ENCODE results near the gene CACNA1C. TPM values are rescaled to one million over a fixed set of nuclear protein-coding genes. Genes with fewer than 3 reads are reported as not detected.
A peak's percentile ranks its signal among the peaks of the same experiment; 100 is the strongest.

Gene CACNA1C
- total and polyA plus RNA-seq, 4 donors, result 4.3 to 114 (median 46.3) TPM

DNA sequence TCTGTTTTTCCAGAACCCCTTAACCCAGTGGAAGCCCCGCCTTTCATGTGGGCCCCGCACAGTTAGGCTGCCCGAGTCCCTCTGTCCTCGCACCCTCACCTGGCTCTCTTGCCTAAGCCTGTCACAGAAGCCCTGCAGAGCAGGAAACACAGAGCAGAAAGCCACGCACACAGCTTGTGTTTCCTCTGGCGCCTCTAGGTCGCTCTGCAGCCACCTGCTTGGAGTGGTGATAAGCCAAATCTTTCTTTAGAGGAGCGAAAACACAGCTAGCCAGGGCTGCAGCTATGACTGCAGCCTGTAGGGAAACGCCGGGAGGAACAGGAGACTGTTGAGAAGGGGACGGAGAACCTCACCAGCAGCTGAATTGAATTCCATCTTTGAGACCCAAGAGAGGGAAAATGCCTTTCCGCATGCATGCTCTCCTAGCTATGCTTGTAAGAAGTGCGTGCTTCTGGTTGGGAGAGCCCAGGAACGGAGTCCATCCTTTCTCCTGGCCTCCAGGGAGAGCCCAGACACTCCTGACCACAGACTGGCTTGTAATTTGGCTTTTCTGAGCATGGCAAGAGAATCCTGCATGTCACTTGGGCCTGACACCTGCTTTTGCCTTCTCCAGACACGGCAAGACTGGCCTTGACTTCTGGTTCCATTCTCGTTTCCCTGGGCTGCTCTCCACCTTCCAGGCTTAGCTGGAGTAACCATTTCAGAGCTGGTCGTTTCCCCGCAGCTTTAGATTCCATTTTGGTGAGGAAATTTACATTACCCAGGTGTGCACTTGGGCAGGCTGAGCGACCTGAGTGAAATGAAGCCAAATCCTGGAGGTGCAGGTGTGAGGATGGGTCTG, 301.6 kb downstream of the CACNA1C start:
- H3K9me3 ChIP-seq (ENCODE audit: control insufficient read depth, low read length), result no peaks in the 10 kb centered on the region
- H3K4me3 ChIP-seq (ENCODE audit: low read length in 2 of 2), result no peak overlapping the region
- no peak for ATAC-seq (ENCODE audit: low FRiP score)
- no peaks in the 10 kb centered on the region for H3K36me3 ChIP-seq (ENCODE audit: control insufficient read depth in 1 of 2, insufficient read depth in 2 of 2, low read length in 1 of 2)
- peak overlapping the region in 1 of 2 donors; percentile 4 for H3K27ac ChIP-seq (ENCODE audit: low read depth in 1 of 2, low read length in 2 of 2)
- peaks cover 0 to 3% of the 10 kb centered on the region in 2 donors for H3K4me1 ChIP-seq (ENCODE audit: control insufficient read depth in 1 of 2, insufficient read depth in 2 of 2, low read length in 2 of 2)
- DNase-seq, result no peak
- no peaks in the 10 kb centered on the region for H3K27me3 ChIP-seq (ENCODE audit: control insufficient read depth in 1 of 2, insufficient read depth in 2 of 2, low read length in 1 of 2)
- intact Hi-C loops (cut with DNase I), result no loop called here
- WGBS, 2 donors, result 26 to 31% methylated on average over 19 of the region's 19 CpGs

DNA sequence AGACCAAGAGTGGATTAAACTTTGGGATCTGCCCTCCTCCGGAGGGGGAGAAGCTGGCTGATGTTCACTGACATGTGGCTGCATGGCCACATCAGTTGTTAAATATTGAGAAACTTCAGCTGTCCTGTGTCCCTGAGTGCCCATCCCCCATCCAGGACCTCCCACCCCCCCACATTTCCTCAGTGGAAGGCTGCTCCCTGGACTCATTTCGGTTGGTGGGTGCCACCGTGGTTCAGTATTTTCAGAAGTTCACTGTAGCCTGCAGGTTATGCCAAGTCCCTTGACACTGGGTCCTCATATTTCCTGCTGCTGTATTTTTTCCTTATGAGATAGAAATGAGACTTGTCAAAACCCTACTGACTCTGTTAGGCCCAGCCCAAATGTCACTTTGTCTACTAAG, 302.4 kb downstream of the CACNA1C start:
- DNase-seq, result no peak

DNA sequence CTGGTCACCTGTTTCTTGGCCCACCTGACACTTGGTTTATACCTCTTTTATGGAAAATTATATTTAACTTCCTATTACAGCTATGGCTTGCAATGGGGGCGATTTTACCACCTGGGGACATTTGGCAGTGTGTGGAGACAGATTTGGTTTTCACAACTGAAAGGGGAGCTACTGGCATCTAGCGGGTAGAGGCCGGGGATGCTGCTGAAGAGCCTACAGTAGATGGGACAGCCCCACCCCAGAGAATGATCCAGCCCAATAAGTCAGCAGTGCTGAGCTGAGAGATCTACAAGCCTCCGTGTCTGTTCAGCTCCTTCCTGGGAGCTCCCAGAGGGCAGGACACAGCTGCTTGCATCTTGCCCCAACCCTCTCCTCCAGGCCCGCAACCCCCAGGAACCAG, 302.8 kb downstream of the CACNA1C start:
- WGBS, 2 donors, result 93 to 94% methylated on average over 5 of the region's 5 CpGs
- Histone ChIP-seq H3K27me3 (ENCODE audit: control insufficient read depth in 1 of 2, insufficient read depth in 2 of 2, low read length in 1 of 2) (no peaks in the 10 kb centered on the region), H3K9me3 (ENCODE audit: control insufficient read depth, low read length) (no peaks in the 10 kb centered on the region), H3K4me3 (ENCODE audit: low read length in 2 of 2) (no peak overlapping the region), H3K4me1 (ENCODE audit: control insufficient read depth in 1 of 2, insufficient read depth in 2 of 2, low read length in 2 of 2) (peaks cover 2% of the 10 kb centered on the region in 2 donors), H3K36me3 (ENCODE audit: control insufficient read depth in 1 of 2, insufficient read depth in 2 of 2, low read length in 1 of 2) (no peaks in the 10 kb centered on the region), H3K27ac (ENCODE audit: low read depth in 1 of 2, low read length in 2 of 2) (no peak overlapping the region)
- intact Hi-C loops (cut with DNase I), result no loop called here
- ATAC-seq (ENCODE audit: low FRiP score) (no peak), DNase-seq (no peak)

More for the DNA sequence above, 302.4 kb downstream of the CACNA1C start:
- Histone ChIP-seq H3K4me1 (ENCODE audit: control insufficient read depth in 1 of 2, insufficient read depth in 2 of 2, low read length in 2 of 2) (peaks cover 2% of the 10 kb centered on the region in 2 donors), H3K4me3 (ENCODE audit: low read length in 2 of 2) (no peak overlapping the region), H3K36me3 (ENCODE audit: control insufficient read depth in 1 of 2, insufficient read depth in 2 of 2, low read length in 1 of 2) (no peaks in the 10 kb centered on the region), H3K27ac (ENCODE audit: low read depth in 1 of 2, low read length in 2 of 2) (no peak overlapping the region), H3K27me3 (ENCODE audit: control insufficient read depth in 1 of 2, insufficient read depth in 2 of 2, low read length in 1 of 2) (no peaks in the 10 kb centered on the region), H3K9me3 (ENCODE audit: control insufficient read depth, low read length) (no peaks in the 10 kb centered on the region)
- no peak for ATAC-seq (ENCODE audit: low FRiP score)
- intact Hi-C loops (cut with DNase I), result no loop called here
- 74 to 75% methylated on average over 3 of the region's 3 CpGs for WGBS, 2 donors

DNA sequence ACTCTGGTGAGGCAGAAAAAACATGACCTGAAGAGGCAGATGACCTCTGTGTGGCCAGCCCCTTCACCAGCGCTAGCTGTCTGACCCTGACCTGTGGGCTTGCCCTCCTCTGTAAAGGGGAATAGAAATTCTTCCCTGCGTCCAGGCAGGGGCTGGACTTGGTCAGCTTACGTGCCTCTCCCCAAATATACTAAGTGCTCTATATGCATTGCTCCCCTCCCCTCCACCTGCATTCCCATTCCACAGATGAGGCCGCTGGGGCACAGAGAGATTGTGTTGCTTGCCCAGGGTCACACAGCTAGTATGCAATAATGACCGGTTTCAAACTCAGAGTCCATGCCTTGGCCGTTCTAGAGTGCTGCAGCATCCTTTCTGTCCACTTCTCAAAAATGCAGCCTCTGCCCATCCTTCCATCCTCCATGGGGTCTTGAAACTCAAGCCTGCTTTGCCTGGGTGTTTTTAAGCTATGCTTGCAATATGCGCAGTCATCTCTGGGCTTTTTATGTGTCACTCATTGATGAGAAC, 303.9 kb downstream of the CACNA1C start:
- ATAC-seq (ENCODE audit: low FRiP score) (no peak), DNase-seq (no peak)
- no peak overlapping the region for H3K4me3 ChIP-seq (ENCODE audit: low read length in 2 of 2)
- no peaks in the 10 kb centered on the region for H3K36me3 ChIP-seq (ENCODE audit: control insufficient read depth in 1 of 2, insufficient read depth in 2 of 2, low read length in 1 of 2)
- peaks cover 2% of the 10 kb centered on the region in 2 donors for H3K4me1 ChIP-seq (ENCODE audit: control insufficient read depth in 1 of 2, insufficient read depth in 2 of 2, low read length in 2 of 2)
- no peaks in the 10 kb centered on the region for H3K9me3 ChIP-seq (ENCODE audit: control insufficient read depth, low read length)
- H3K27me3 ChIP-seq (ENCODE audit: control insufficient read depth in 1 of 2, insufficient read depth in 2 of 2, low read length in 1 of 2), result no peaks in the 10 kb centered on the region
- intact Hi-C loops (cut with DNase I), result no loop called here
- H3K27ac ChIP-seq (ENCODE audit: low read depth in 1 of 2, low read length in 2 of 2), result no peak overlapping the region
- 87 to 99% methylated on average over 7 of the region's 7 CpGs for WGBS, 2 donors

DNA sequence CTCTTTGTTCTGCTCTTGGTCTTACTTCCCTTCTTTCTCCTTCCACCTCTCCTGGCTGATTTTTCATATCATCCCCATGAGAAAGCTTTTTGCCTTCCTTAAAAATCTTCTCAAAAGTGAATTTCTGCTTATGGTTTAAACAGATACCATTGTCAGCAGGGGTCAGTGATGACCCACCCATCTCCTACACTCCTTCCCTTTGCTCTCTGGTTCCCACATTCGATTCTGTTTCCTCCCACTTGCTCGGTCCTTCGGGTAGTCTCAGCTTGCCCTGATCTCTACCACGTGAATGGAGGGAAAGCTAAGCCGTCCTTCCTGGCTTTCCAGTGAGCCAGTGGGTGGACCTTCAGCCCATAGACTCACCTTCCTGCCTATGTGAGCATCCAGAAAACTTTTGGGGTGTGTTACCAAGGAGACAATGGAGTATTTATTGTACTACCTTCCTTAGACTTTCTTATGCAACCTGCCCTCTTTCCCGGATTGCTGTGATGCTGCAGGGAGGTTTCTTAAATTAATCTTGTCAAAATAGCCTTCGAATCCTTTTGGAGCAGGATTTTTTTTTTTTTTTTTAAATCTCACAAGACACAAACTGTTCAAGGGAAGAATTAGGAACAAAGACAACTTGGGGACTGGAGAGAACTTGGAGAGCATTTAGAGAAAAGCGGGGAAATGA, 306.3 kb downstream of the CACNA1C start:
- peak; percentile 10 for ATAC-seq (ENCODE audit: low FRiP score)
- 41 to 43% methylated on average over 8 of the region's 8 CpGs for WGBS, 2 donors
- H3K27ac ChIP-seq (ENCODE audit: low read depth in 1 of 2, low read length in 2 of 2), result peak overlapping the region in 1 of 2 donors; percentile 26
- no peak for DNase-seq
- H3K9me3 ChIP-seq (ENCODE audit: control insufficient read depth, low read length), result no peaks in the 10 kb centered on the region
- no peak overlapping the region for H3K4me3 ChIP-seq (ENCODE audit: low read length in 2 of 2)
- H3K4me1 ChIP-seq (ENCODE audit: control insufficient read depth in 1 of 2, insufficient read depth in 2 of 2, low read length in 2 of 2), result peaks cover 2% of the 10 kb centered on the region in 2 donors
- no peaks in the 10 kb centered on the region for H3K27me3 ChIP-seq (ENCODE audit: control insufficient read depth in 1 of 2, insufficient read depth in 2 of 2, low read length in 1 of 2)
- no peaks in the 10 kb centered on the region for H3K36me3 ChIP-seq (ENCODE audit: control insufficient read depth in 1 of 2, insufficient read depth in 2 of 2, low read length in 1 of 2)
- intact Hi-C loops (cut with DNase I), result no loop called here

DNA sequence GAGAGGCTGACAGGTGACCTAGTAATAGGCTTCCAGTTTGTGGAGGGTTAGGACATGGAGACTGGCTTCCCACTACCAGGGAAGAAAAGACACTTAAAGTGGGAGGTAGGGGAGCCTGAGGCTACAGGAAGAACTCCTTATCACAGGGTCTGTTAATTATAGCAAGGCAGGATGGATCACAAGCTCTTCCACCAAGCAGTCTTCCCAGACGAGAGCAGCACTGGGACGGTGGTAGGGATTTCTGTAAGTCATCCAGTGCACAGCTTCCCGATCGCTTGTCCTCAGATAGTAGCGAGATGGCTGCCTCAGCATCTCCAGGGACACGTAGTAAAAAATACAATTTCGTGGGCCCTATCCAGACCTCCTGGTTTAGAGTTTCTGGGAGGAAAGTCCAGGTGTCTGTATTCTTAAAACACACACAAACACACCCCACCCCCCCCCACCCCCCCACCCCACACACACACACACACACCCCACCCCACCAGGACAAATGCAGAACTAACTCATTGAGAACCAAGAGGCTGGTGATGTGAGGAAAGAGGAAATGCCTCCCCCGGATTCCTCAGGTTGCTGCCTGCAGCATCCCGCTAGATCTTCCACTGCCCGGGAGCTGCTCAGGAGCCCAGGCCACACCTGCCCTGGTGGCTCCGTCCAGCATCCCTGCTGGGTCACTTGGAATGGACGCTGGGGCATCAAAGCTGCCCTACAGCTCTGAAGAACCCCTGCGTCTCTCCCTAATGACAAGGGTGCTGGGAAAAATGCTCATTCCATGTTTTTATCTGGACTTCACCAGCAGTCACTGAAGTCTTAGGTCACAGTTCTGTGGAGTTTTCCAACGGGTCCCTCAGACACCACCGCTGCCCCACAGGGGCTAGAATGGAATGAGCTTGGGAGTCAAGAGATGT, 307.2 kb downstream of the CACNA1C start:
- intact Hi-C loops (cut with DNase I), result no loop called here
- DNase-seq, result no peak
- Histone ChIP-seq H3K4me3 (ENCODE audit: low read length in 2 of 2) (no peak overlapping the region), H3K36me3 (ENCODE audit: control insufficient read depth in 1 of 2, insufficient read depth in 2 of 2, low read length in 1 of 2) (no peaks in the 10 kb centered on the region), H3K27ac (ENCODE audit: low read depth in 1 of 2, low read length in 2 of 2) (no peak overlapping the region), H3K4me1 (ENCODE audit: control insufficient read depth in 1 of 2, insufficient read depth in 2 of 2, low read length in 2 of 2) (peaks cover 2% of the 10 kb centered on the region in 2 donors), H3K9me3 (ENCODE audit: control insufficient read depth, low read length) (no peaks in the 10 kb centered on the region), H3K27me3 (ENCODE audit: control insufficient read depth in 1 of 2, insufficient read depth in 2 of 2, low read length in 1 of 2) (no peaks in the 10 kb centered on the region)
- WGBS, 2 donors, result 86% methylated on average over 15 of the region's 15 CpGs
- ATAC-seq (ENCODE audit: low FRiP score), result no peak

DNA sequence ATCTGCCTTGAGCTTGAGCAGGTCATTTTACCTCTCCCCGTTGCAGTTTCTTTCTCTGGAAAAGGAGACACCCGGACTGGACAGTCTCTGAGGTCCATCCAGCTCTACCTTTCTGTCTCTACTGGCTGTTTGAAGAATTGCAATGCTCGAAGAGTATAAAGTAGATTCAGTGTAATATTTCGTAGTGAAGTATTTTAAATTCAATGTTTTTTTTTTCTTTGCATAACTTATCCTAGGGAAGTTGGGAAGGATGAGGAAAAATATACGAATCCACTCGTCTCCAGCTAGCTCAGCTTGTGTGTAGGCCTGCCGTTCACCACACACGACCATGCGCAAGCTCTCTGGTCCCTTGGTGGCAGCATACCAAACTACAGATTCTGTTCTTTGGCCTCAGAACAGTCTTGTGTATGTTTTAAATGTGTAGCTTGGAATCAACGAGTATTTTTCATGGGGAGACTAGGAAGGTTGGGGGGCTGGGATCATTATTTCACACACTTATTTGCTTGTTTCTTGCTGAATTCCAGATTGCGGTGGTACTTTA, 307.9 kb downstream of the CACNA1C start:
- Histone ChIP-seq H3K36me3 (ENCODE audit: control insufficient read depth in 1 of 2, insufficient read depth in 2 of 2, low read length in 1 of 2) (no peaks in the 10 kb centered on the region), H3K9me3 (ENCODE audit: control insufficient read depth, low read length) (no peaks in the 10 kb centered on the region), H3K4me3 (ENCODE audit: low read length in 2 of 2) (no peak overlapping the region), H3K27me3 (ENCODE audit: control insufficient read depth in 1 of 2, insufficient read depth in 2 of 2, low read length in 1 of 2) (no peaks in the 10 kb centered on the region), H3K4me1 (ENCODE audit: control insufficient read depth in 1 of 2, insufficient read depth in 2 of 2, low read length in 2 of 2) (peaks cover 2% of the 10 kb centered on the region in 2 donors), H3K27ac (ENCODE audit: low read depth in 1 of 2, low read length in 2 of 2) (no peak overlapping the region)
- WGBS, 2 donors, result 86 to 91% methylated on average over 11 of the region's 11 CpGs
- DNase-seq (no peak), ATAC-seq (ENCODE audit: low FRiP score) (no peak)
- intact Hi-C loops (cut with DNase I), result no loop called here
